Stomach (tissue), 9 donors: ENCODE results near the gene TBC1D5. TPM values are rescaled to one million over a fixed set of nuclear protein-coding genes. Genes with fewer than 3 reads are reported as not detected.
A peak's percentile ranks its signal among the peaks of the same experiment; 100 is the strongest.

Experiments
- DNase-seq, 2 donors: peaks; one replicate each; pipeline versions ENCODE4 v3.0.0 to v3.0.0-alpha.2; 2013 to 2019
- H3K27ac ChIP-seq, 5 donors: fragments of 200-600 bp in 4 of 5; sonication (generic) in 4 of 5; one replicate each; pipeline ENCODE4 v1.5.1; 2013 to 2019; ENCODE audit warnings: mild to moderate bottlenecking in 1 of 5, moderate library complexity in 1 of 5
- H3K27me3 ChIP-seq, 3 donors: fragments of 200-600 bp; sonication (generic); one replicate each; pipeline ENCODE4 v1.5.1; 2017 to 2019; ENCODE audit warnings: mixed run types in 1 of 3
- H3K36me3 ChIP-seq, 4 donors: fragments of 200-600 bp; sonication (generic); 1 replicate in 3 of 4; 2 replicates in 1 of 4; pipeline ENCODE4 v1.5.1; 2016 to 2019
- H3K4me1 ChIP-seq, 4 donors: fragments of 200-600 bp; sonication (generic); one replicate each; pipeline ENCODE4 v1.5.1; 2016 to 2019
- H3K4me3 ChIP-seq, 4 donors: fragments of 200-600 bp; sonication (generic) in 3 of 4; one replicate each; pipeline ENCODE4 v1.5.1; 2016 to 2019; ENCODE audit warnings: mild to moderate bottlenecking in 1 of 4
- H3K9me3 ChIP-seq, 4 donors: fragments of 200-600 bp; sonication (generic); one replicate each; pipeline ENCODE4 v1.5.1; 2016 to 2019
- CTCF ChIP-seq, 7 experiments: fragments of 450-650 bp in 4 of 7; fragments of 200-600 bp in 3 of 7; sonication (generic) in 3 of 7; IDR thresholded peaks; one replicate each; pipeline ENCODE4 v1.5.1; 2016 to 2019; ENCODE audit warnings: antibody characterized with exemption in 7 of 7, control low read depth in 2 of 7, mild to moderate bottlenecking in 1 of 7
- EP300 ChIP-seq: sonication (generic); formaldehyde crosslinking; IDR thresholded peaks from one replicate; pipeline ENCODE4 v1.6.1; 2017; ENCODE audit warnings: antibody characterized with exemption
- POLR2A ChIP-seq, 4 donors: fragments of 450-650 bp; IDR thresholded peaks; one replicate each; pipeline ENCODE4 v1.6.1; 2016; ENCODE audit warnings: antibody characterized with exemption in 4 of 4, control low read depth in 2 of 4, mild to moderate bottlenecking in 1 of 4, moderate library complexity in 1 of 4
- POLR2AphosphoS5 ChIP-seq, 3 donors: sonication (generic); formaldehyde crosslinking; IDR thresholded peaks; one replicate each; pipeline ENCODE4 v1.6.1; 2016; ENCODE audit warnings: antibody characterized with exemption in 3 of 3
- WGBS, 5 donors: extraction: QIAGEN DNeasy Blood & Tissue Kit in 3 of 5; methylation state at CpG; one replicate each; pipeline versions ENCODE4 v1.1.5 to v1.1.7; 2013 to 2018; 5-methylcytosine and 5-hydroxymethylcytosine counted together
- intact Hi-C: fragments of 100-400 bp; cut with DNase I; formaldehyde crosslinking; loops from one replicate; pipeline ENCODE4 v1.15.1; 2023; ENCODE audit warnings: low total_unique reads
- polyA plus RNA-seq, 3 donors: library from polyadenylated mRNA; stranded (reverse); fragments of 200-250 nt; gene quantifications; one replicate each; pipeline ENCODE4 v1.2.3, GENCODE V29; 2013
- total RNA-seq, 5 donors: library from RNA; depleted of rRNA; stranded (reverse); fragments of >200 nt; gene quantifications; one replicate each; pipeline versions ENCODE4 v1.1.0 to v1.2.3, GENCODE V29; 2014 to 2016
- donor health status: healthy with polysubstance abuse.
- donor health status: Bipolar disorder and iron deficiency.
- donor health status: healthy.

TBC1D5 gene
- total and polyA plus RNA-seq, 8 donors = 4.7 to 75.1 (median 32.0) TPM

- no peak overlapping the region for H3K4me3 ChIP-seq
- peaks cover 0 to 5% (median 0%) of the 10 kb centered on the region in 4 donors for H3K9me3 ChIP-seq
- no peak overlapping the region for H3K27ac ChIP-seq
- no peaks in the 10 kb centered on the region for H3K4me1 ChIP-seq
- DNase-seq = no peak
- intact Hi-C loops = no loop called here
- WGBS, 5 donors = 90 to 96% (median 93%) methylated on average over 5 of the region's 5 CpGs
- TF ChIP-seq EP300 (no peak), POLR2AphosphoS5 (IDR thresholded peaks at IDR 0.05) (no peak), POLR2A (IDR thresholded peaks at IDR 0.05) (no peak), CTCF (IDR thresholded peaks at IDR 0.05) (no peak)
- no peaks in the 10 kb centered on the region for H3K27me3 ChIP-seq
- no peaks in the 10 kb centered on the region for H3K36me3 ChIP-seq
These were observed 605.1 kb downstream of the TBC1D5 start for GRCh38 chr3:17137321-17137826.

DNA sequence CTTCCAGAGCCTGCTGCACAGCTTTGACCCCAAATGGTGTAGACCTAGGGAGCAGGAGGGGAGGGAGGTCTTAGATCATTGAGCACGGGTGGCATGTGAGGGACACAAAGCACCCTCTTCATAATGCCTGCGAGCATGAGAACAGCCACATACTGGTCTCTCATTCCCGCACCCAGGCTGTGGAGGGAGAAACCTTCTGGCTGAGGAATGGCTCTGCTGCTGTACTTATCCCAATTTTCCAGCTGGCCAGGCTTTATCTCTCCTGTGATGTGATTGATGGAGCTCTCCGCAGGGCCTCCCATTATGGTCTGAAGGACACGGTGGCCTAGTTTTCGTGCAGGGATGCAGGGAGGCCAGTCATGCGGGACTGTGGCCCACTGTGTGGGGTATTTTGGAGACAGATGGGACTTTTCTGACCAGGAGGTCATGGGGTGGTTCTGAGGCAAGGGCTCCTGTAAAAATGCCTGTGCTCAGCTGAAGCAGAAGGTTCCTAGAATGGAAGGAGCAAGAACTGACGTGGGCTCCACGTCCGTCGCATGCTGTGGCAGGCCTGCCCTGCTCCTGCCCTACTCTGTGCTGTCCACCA lies 606.2 kb downstream of the TBC1D5 start:
- no peak for TF ChIP-seq CTCF (IDR thresholded peaks at IDR 0.05)
- no peak for TF ChIP-seq POLR2AphosphoS5 (IDR thresholded peaks at IDR 0.05)
- no peak for TF ChIP-seq EP300
- TF ChIP-seq POLR2A (IDR thresholded peaks at IDR 0.05) = no peak
- no peak overlapping the region for H3K4me3 ChIP-seq
- no peak overlapping the region for H3K27ac ChIP-seq
- no peaks in the 10 kb centered on the region for H3K27me3 ChIP-seq
- 75 to 81% (median 80%) methylated on average over 11 of the region's 11 CpGs for WGBS, 5 donors
- intact Hi-C loops = no loop called here
- peaks cover 0 to 5% (median 0%) of the 10 kb centered on the region in 4 donors for H3K9me3 ChIP-seq
- H3K36me3 ChIP-seq = no peaks in the 10 kb centered on the region
- H3K4me1 ChIP-seq = no peaks in the 10 kb centered on the region
- peak in 1 of 2 donors; percentile 44 for DNase-seq

GRCh38 chr3:17135696-17136095 lies 606.7 kb downstream of the TBC1D5 start:
- Histone ChIP-seq H3K9me3 (peaks cover 0 to 5% (median 0%) of the 10 kb centered on the region in 4 donors), H3K4me3 (no peak overlapping the region), H3K27me3 (no peaks in the 10 kb centered on the region), H3K27ac (no peak overlapping the region), H3K4me1 (no peaks in the 10 kb centered on the region), H3K36me3 (no peaks in the 10 kb centered on the region)
- intact Hi-C loops = no loop called here
- no peak for DNase-seq
- no peak for TF ChIP-seq POLR2AphosphoS5 (IDR thresholded peaks at IDR 0.05)
- TF ChIP-seq POLR2A (IDR thresholded peaks at IDR 0.05) = no peak
- no peak for TF ChIP-seq CTCF (IDR thresholded peaks at IDR 0.05)
- TF ChIP-seq EP300 = no peak

GRCh38 chr3:17133632-17134545 lies 608.5 kb downstream of the TBC1D5 start:
- no peaks in the 10 kb centered on the region for H3K36me3 ChIP-seq
- H3K27ac ChIP-seq = no peak overlapping the region
- DNase-seq = peak in 1 of 2 donors; percentile 59
- intact Hi-C loops = no loop called here
- TF ChIP-seq POLR2AphosphoS5 (IDR thresholded peaks at IDR 0.05) = no peak
- TF ChIP-seq CTCF (IDR thresholded peaks at IDR 0.05) = no peak
- TF ChIP-seq EP300 = no peak
- WGBS, 5 donors = 89 to 93% (median 92%) methylated on average over 14 to 19 of the region's 19 CpGs
- no peak overlapping the region for H3K4me3 ChIP-seq
- no peaks in the 10 kb centered on the region for H3K4me1 ChIP-seq
- no peaks in the 10 kb centered on the region for H3K27me3 ChIP-seq
- H3K9me3 ChIP-seq = peaks cover 0 to 5% (median under 1%) of the 10 kb centered on the region in 4 donors
